Measurements from ENCODE around the gene MALSU1. TPM values are rescaled to one million over a fixed set of nuclear protein-coding genes. Genes with fewer than 3 reads are reported as not detected.

Gene MALSU1
- total and polyA plus RNA-seq, 2 of the 13 experiments (the other 11 are each of a cell fraction or from before 2014, with no cell fraction given) = 72.0 to 141 TPM

GRCh38 chr7:23273141-23273599, 26.0 kb upstream of the MALSU1 start (continued):
- TF ChIP-seq ZNF232 (CRISPR knock-in tag; IDR thresholded peaks at IDR 0.05; ENCODE audit: borderline replicate concordance) (peak; percentile 65; the same call in 1 of the 2 replicates), ZNF552 (CRISPR knock-in tag; IDR thresholded peaks at IDR 0.05; ENCODE audit: borderline replicate concordance) (no peak), ZNF282 (IDR thresholded peaks at IDR 0.05; ENCODE audit: partially characterized antibody) (no peak), RFX1 (IDR thresholded peaks at IDR 0.05) (no peak), SIX1 (CRISPR knock-in tag; IDR thresholded peaks at IDR 0.05; ENCODE audit: borderline replicate concordance) (no peak), HNF4G (IDR thresholded peaks at IDR 0.05; ENCODE audit: borderline replicate concordance, low read depth, low read length) (no peak), HNF4G (CRISPR knock-in tag; IDR thresholded peaks at IDR 0.05; ENCODE audit: borderline replicate concordance, low read depth) (no peak), FIP1L1 (IDR thresholded peaks at IDR 0.05; ENCODE audit: borderline replicate concordance, insufficient read depth, low read depth, low read length) (no peak), ZFP62 (CRISPR knock-in tag; IDR thresholded peaks at IDR 0.05) (no peak), KAT8 (CRISPR knock-in tag; IDR thresholded peaks at IDR 0.05) (peak; percentile 58; the same call in 1 of the 2 replicates), CREM (IDR thresholded peaks at IDR 0.05) (0 out of 2 replicates have a peak, but pooled peaks have one; percentile 46), CREM (CRISPR knock-in tag; IDR thresholded peaks at IDR 0.05) (no peak), ZNF850 (CRISPR knock-in tag; conservative IDR thresholded peaks at IDR 0.05) (no peak), ZNF572 (CRISPR knock-in tag; IDR thresholded peaks at IDR 0.05) (no peak), AGO1 (IDR thresholded peaks at IDR 0.05; ENCODE audit: low read depth, low read length, poor library complexity, severe bottlenecking) (no peak), ZSCAN31 (CRISPR knock-in tag; IDR thresholded peaks at IDR 0.05; ENCODE audit: low read depth) (no peak), TSC22D2 (CRISPR knock-in tag; IDR thresholded peaks at IDR 0.05; ENCODE audit: borderline replicate concordance) (no peak), HDAC6 (IDR thresholded peaks at IDR 0.05; ENCODE audit: low read depth, low read length) (no peak), GTF3A (CRISPR knock-in tag; conservative IDR thresholded peaks at IDR 0.05) (no peak), ZNF530 (CRISPR knock-in tag; IDR thresholded peaks at IDR 0.05; ENCODE audit: low read depth) (no peak), ZNF777 (CRISPR knock-in tag; IDR thresholded peaks at IDR 0.05) (no peak)
- TF ChIP-seq, protein P1, sequence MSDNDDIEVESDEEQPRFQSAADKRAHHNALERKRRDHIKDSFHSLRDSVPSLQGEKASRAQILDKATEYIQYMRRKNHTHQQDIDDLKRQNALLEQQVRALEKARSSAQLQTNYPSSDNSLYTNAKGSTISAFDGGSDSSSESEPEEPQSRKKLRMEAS (IDR thresholded peaks at IDR 0.05) = peak; percentile 53; the same call in 1 of the 2 replicates
- TF ChIP-seq, protein P2, sequence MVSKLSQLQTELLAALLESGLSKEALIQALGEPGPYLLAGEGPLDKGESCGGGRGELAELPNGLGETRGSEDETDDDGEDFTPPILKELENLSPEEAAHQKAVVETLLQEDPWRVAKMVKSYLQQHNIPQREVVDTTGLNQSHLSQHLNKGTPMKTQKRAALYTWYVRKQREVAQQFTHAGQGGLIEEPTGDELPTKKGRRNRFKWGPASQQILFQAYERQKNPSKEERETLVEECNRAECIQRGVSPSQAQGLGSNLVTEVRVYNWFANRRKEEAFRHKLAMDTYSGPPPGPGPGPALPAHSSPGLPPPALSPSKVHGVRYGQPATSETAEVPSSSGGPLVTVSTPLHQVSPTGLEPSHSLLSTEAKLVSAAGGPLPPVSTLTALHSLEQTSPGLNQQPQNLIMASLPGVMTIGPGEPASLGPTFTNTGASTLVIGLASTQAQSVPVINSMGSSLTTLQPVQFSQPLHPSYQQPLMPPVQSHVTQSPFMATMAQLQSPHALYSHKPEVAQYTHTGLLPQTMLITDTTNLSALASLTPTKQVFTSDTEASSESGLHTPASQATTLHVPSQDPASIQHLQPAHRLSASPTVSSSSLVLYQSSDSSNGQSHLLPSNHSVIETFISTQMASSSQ (IDR thresholded peaks at IDR 0.05; ENCODE audit: low read depth) = no peak
- TF ChIP-seq, protein P2 (CRISPR knock-in tag; IDR thresholded peaks at IDR 0.05; ENCODE audit: borderline replicate concordance) = peak; percentile 19; the same call in 1 of the 2 replicates
- TF ChIP-seq, protein P3, sequence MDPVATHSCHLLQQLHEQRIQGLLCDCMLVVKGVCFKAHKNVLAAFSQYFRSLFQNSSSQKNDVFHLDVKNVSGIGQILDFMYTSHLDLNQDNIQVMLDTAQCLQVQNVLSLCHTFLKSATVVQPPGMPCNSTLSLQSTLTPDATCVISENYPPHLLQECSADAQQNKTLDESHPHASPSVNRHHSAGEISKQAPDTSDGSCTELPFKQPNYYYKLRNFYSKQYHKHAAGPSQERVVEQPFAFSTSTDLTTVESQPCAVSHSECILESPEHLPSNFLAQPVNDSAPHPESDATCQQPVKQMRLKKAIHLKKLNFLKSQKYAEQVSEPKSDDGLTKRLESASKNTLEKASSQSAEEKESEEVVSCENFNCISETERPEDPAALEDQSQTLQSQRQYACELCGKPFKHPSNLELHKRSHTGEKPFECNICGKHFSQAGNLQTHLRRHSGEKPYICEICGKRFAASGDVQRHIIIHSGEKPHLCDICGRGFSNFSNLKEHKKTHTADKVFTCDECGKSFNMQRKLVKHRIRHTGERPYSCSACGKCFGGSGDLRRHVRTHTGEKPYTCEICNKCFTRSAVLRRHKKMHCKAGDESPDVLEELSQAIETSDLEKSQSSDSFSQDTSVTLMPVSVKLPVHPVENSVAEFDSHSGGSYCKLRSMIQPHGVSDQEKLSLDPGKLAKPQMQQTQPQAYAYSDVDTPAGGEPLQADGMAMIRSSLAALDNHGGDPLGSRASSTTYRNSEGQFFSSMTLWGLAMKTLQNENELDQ (CRISPR knock-in tag; IDR thresholded peaks at IDR 0.05; ENCODE audit: borderline replicate concordance) = no peak
